Smooth muscle cell (in vitro differentiated cells): Measurements from ENCODE around the gene ACLY. TPM values are rescaled to one million over a fixed set of nuclear protein-coding genes. Genes with fewer than 3 reads are reported as not detected.

Experiments used
- DNase-seq: peaks from one replicate; lab custom pipeline; 2025; ENCODE audit not compliant: unreplicated experiment; lab: John Stamatoyannopoulos, UW
- H2AFZ ChIP-seq: fragments of 200-600 bp; sonication (generic); 2 replicates; pipeline ENCODE4 v1.6.0; 2016; ENCODE audit warnings: antibody characterized with exemption, low read depth, mild to moderate bottlenecking
- H3F3A ChIP-seq: fragments of 200-600 bp; sonication (generic); 2 replicates; pipeline ENCODE4 v1.6.0; 2017; ENCODE audit warnings: antibody characterized with exemption, low read depth
- H3K27ac ChIP-seq: fragments of 200-600 bp; sonication (generic); 2 replicates; pipeline ENCODE4 v1.5.1; 2016; ENCODE audit warnings: low read depth, mild to moderate bottlenecking
- H3K27me3 ChIP-seq: fragments of 200-600 bp; sonication (generic); 2 replicates; pipeline ENCODE4 v1.6.1; 2016; ENCODE audit warnings: low read depth, mild to moderate bottlenecking
- H3K36me3 ChIP-seq: fragments of 200-600 bp; sonication (generic); 2 replicates; pipeline ENCODE4 v1.5.1; 2016; ENCODE audit warnings: low read depth
- H3K4me1 ChIP-seq: fragments of 200-600 bp; sonication (generic); 2 replicates; pipeline ENCODE4 v1.5.1; 2016; ENCODE audit warnings: low read depth
- H3K4me2 ChIP-seq: fragments of 200-600 bp; sonication (generic); 2 replicates; pipeline ENCODE4 v1.6.0; 2016; ENCODE audit warnings: mild to moderate bottlenecking
- H3K4me3 ChIP-seq: fragments of 200-600 bp; sonication (generic); 2 replicates; pipeline ENCODE4 v1.5.1; 2016; ENCODE audit warnings: mild to moderate bottlenecking
- H3K79me2 ChIP-seq: fragments of 200-600 bp; sonication (generic); 2 replicates; pipeline ENCODE4 v1.6.0; 2016; ENCODE audit warnings: low read depth, mild to moderate bottlenecking
- H3K9ac ChIP-seq: fragments of 200-600 bp; sonication (generic); 2 replicates; pipeline ENCODE4 v1.6.0; 2016; ENCODE audit warnings: low read depth
- H3K9me3 ChIP-seq: fragments of 200-600 bp; sonication (generic); replicated peaks from 2 replicates; pipeline ENCODE4 v1.5.1; 2016; ENCODE audit warnings: low read depth
- H4K20me1 ChIP-seq: fragments of 200-600 bp; sonication (generic); 2 replicates; pipeline ENCODE4 v1.6.0; 2016; ENCODE audit warnings: low read depth
- CTCF ChIP-seq: fragments of 200-600 bp; sonication (generic); IDR thresholded peaks from 2 replicates; pipeline ENCODE4 v1.5.1; 2017; ENCODE audit warnings: borderline replicate concordance, mild to moderate bottlenecking, antibody characterized with exemption; ENCODE audit not compliant: insufficient read depth, poor library complexity, severe bottlenecking
- WGBS: methylation state at CpG from one replicate; pipeline ENCODE4 v1.1.7; 2016; ENCODE audit warnings: low lambda C conversion rate; 5-methylcytosine and 5-hydroxymethylcytosine counted together
- polyA plus RNA-seq: library from polyadenylated mRNA; unstranded; fragments of >200 nt; fragmentation: Nextera tagmentation; extraction: Ambion mirVana; gene quantifications from 2 replicates; pipeline ENCODE4 v1.2.1, GENCODE V29; 2016
- total RNA-seq: library from RNA; depleted of rRNA; stranded (reverse); fragments of >200 nt; gene quantifications from 2 replicates; pipeline ENCODE4 v1.2.3, GENCODE V29; 2014

Gene ACLY
- total and polyA plus RNA-seq, 2 experiments from 2014 or later = 172 to 188 TPM

GRCh38 chr17:41917679-41918313, 955 bp downstream of the ACLY start:
- 2% methylated on average over 26 of the region's 26 CpGs for WGBS
- Histone ChIP-seq H3K4me1 (peaks cover 40% of the 10 kb centered on the region), H3K27ac (peak overlapping the region; percentile 97), H3K9ac (peak overlapping the region; percentile 90), H3F3A (peaks cover 3% of the 10 kb centered on the region), H3K27me3 (no peaks in the 10 kb centered on the region), H2AFZ (no peak overlapping the region), H3K36me3 (no peaks in the 10 kb centered on the region), H4K20me1 (peaks cover 55% of the 10 kb centered on the region), H3K9me3 (no peaks in the 10 kb centered on the region), H3K79me2 (peaks cover 60% of the 10 kb centered on the region), H3K4me3 (peak overlapping the region; percentile 91), H3K4me2 (peak overlapping the region; percentile 93)
- no peak for TF ChIP-seq CTCF
- peak; percentile 45 for DNase-seq

DNA sequence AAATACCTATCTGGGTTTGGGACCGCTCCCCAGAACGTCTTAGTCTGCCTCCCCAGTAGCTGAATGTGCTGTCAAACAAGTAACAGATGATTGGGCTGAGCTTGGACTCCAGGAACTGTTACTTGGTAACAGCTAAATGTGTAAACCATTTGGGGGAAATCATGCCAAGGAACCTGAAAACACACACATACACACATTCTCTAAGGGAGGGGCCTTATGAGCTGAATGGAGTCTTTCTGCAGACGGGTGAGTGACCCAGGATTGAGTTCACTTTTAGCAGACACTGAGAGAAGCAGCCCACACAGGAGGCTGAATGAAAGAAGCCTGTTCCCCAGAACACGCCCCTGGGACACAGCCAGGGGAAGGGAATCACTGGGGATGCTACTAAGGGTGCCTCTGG, 1.6 kb downstream of the ACLY start:
- peaks cover 61% of the 10 kb centered on the region for H4K20me1 ChIP-seq

DNA sequence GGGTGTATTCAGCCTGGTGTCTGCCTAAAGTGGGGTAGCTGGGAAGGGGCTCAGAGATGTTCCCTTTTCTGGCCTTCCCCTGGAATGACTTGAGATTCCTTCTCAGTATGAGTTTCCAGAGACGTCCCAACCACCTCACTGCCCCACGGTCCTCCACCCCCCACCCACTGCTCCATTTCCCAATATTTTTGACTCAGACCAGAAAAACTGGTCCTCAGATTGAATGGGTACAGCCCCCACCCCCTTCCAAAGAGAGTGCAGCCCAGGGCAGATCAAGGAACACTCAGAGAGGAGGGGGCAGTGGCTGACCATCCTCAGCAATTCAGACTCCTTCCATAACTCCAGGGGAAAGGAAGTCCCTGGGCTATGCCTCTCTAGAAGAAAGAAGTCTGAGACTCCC, 3.2 kb downstream of the ACLY start:
- WGBS = 13% methylated on average over 1 of the region's 2 CpGs
- H4K20me1 ChIP-seq = peaks cover 68% of the 10 kb centered on the region
- peaks cover 40% of the 10 kb centered on the region for H3K4me1 ChIP-seq
- H3K4me2 ChIP-seq = peak overlapping the region; percentile 93
- H3K79me2 ChIP-seq = peaks cover 75% of the 10 kb centered on the region
- peak overlapping the region; percentile 97 for H3K27ac ChIP-seq
- peaks cover 22% of the 10 kb centered on the region for H3F3A ChIP-seq
- no peak overlapping the region for H2AFZ ChIP-seq
- no peak overlapping the region for H3K9ac ChIP-seq
- DNase-seq = no peak
- H3K36me3 ChIP-seq = no peaks in the 10 kb centered on the region
- H3K27me3 ChIP-seq = no peaks in the 10 kb centered on the region
- TF ChIP-seq CTCF = no peak
- no peak overlapping the region for H3K4me3 ChIP-seq
- H3K9me3 ChIP-seq = no peaks in the 10 kb centered on the region

More for the DNA sequence above, 1.6 kb downstream of the ACLY start:
- Histone ChIP-seq H3K9me3 (no peaks in the 10 kb centered on the region), H3K79me2 (peaks cover 66% of the 10 kb centered on the region), H3K4me2 (peak overlapping the region; percentile 93), H3K27me3 (no peaks in the 10 kb centered on the region), H3F3A (peaks cover 9% of the 10 kb centered on the region), H3K4me3 (peak overlapping the region; percentile 91), H3K9ac (peak overlapping the region; percentile 90), H3K27ac (peak overlapping the region; percentile 97), H3K36me3 (no peaks in the 10 kb centered on the region), H2AFZ (no peak overlapping the region), H3K4me1 (peaks cover 40% of the 10 kb centered on the region)
- no peak for DNase-seq
- TF ChIP-seq CTCF = no peak
- WGBS = 45% methylated on average over 4 of the region's 4 CpGs

DNA sequence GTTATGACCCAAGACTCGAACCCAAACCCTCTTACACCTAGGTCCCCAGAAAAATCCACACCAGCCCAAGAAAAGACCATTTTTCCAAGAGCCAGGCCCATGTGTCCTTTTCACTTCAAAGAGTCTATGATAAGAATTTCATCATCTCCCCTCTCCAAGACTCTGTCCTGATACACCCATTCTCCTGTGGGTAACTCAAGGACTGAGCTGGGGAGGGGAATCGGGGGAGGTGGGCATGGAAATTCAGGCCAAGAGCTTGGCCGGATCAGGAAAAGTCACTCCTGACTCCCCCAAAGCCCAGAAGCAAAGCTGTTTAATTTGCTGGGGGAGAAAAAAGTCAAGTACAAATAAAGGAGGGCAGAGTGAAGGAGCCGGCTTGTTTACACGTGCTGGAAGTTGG, 3.7 kb downstream of the ACLY start:
- Histone ChIP-seq H3K4me3 (no peak overlapping the region), H3K9ac (no peak overlapping the region), H3K4me1 (peaks cover 40% of the 10 kb centered on the region), H2AFZ (no peak overlapping the region), H4K20me1 (peaks cover 72% of the 10 kb centered on the region), H3K27me3 (no peaks in the 10 kb centered on the region), H3K4me2 (peak overlapping the region; percentile 93), H3K79me2 (peaks cover 75% of the 10 kb centered on the region), H3K27ac (peak overlapping the region; percentile 97), H3K9me3 (no peaks in the 10 kb centered on the region), H3K36me3 (no peaks in the 10 kb centered on the region), H3F3A (peaks cover 23% of the 10 kb centered on the region)
- WGBS = 73% methylated on average over 5 of the region's 5 CpGs
- DNase-seq = no peak
- TF ChIP-seq CTCF = no peak
